HG03280 (cell line): ENCODE data around the gene BRAF.
"Not testable (repeated sequence)": the region's sequence is repeated elsewhere in the genome, so short reads cannot be mapped to it uniquely, and the experiment has no call there.

ENCODE experiments used
- ATAC-seq: cut with Tn5 transposase; IDR thresholded peaks from one replicate; pipeline ENCODE4 v1.9.1; 2021; ENCODE audit warnings: mild to moderate bottlenecking, moderate library complexity; ENCODE audit not compliant: unreplicated experiment

Gene BRAF

GRCh38 chr7:140881507-140882228 is 43.1 kb downstream of the BRAF start:
- ATAC-seq, result peak; percentile 47

- ATAC-seq, result no peak
Observed at GRCh38 chr7:140877249-140877524, 47.5 kb downstream of the BRAF start.

GRCh38 chr7:140876519-140877248 is 48.0 kb downstream of the BRAF start:
- peak; percentile 76 for ATAC-seq

- ATAC-seq, result no peak
Observed at GRCh38 chr7:140873434-140873833, 51.3 kb downstream of the BRAF start.

DNA sequence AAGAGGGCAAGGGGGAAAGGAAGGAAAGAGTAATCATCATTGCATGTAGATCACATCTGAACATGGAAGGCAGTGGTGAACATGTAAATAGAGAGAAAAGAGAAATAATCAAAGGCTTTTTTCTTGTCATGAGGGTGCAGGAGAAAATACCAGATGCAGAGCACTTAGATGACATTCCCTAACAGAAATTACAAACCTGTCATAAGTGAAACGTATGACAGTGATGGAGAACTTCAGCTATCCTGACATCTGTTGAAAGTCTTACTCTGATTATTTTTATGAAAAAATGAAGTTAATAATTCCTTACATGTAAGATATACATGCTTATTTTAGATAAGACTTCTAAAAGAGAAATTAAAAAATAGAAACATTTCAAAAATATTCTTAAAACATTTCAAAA is 54.7 kb downstream of the BRAF start:
- no peak for ATAC-seq

DNA sequence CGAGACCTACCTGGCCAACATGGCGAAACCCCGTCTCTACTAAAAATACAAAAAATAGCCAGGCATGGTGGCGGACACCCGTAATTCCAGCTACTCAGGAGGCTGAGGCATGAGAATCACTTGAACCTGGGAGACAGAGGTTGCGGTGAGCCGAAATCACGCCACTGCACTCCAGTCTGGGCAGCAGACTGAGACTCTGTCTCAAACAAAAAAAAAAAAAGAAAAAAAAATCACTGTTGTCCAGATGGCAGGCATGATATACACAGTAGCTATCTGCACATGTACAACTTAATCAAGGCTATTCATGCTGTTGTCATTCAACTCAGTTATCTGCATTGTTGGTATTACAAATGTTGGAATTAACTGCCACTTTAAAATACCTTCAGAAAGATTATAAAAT is 55.3 kb downstream of the BRAF start:
- ATAC-seq, result no peak

DNA sequence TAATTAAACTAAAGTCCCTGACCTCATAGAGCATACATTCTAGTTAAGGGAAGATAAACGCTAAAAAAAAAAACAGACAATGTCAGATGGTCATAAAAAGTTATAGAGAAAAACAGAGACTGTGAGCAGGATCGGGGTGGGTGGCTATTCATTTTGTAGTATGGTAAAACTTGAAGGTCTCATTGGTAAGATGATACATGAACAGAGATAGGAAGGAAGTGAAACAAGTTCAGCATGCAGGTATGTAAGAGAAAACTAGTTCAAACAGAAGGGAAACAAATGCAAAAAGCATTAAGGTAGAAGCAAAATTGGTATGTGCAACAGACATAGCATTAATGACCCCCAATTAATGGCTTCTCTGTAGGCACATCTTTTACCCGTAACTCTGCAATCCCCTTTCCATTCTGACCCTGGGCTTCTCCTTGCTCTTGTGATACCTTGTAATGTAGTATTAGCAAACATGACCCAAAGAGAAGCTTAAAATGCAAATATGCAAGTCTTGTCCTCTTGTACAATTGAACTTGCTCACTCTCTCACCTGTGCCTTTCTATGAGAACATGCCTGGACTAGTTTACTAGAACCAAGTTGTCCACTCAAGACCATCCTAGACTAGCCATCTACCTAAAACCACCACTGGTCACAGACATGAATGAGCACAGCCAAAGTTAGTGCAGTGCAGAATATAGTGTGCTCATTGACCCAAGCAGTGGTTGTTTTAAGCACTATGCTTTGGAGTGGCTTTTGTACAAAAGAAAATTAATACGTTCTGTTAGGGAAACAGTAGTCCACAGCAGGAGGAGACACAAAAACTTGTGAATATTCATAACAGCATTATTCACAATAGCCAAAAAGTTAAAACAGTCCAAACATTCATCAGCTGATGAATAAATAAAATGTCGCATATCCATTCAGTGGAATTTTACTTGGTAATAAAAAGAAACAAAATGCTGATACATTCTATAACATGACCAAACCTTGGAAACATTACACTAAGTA is 57.0 kb downstream of the BRAF start:
- ATAC-seq, result no peak

- ATAC-seq, result no peak
Observed at GRCh38 chr7:140866926-140867325, 57.8 kb downstream of the BRAF start.

- no peak for ATAC-seq
Observed at GRCh38 chr7:140864732-140865131, 60.0 kb downstream of the BRAF start.

DNA sequence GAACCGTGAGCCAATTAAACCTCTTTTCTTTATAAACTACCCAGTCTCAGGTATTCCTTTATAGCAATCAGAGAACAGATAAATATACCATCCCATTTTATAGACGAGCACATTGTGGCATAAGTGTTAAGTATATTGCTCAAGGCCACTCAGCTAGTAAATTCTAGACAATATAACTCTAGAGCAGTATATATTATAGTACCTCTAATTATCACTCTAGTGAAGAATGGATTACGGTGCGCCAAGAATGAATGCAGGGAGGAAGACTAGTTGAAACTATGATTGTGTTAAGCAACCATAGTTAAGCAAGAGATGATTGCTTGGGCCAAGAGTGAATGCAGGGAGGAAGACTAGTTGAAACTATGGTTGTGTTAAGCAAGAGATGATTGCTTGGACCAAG is 60.9 kb downstream of the BRAF start:
- ATAC-seq, result no peak

GRCh38 chr7:140863184-140863583 is 61.5 kb downstream of the BRAF start:
- ATAC-seq, result no peak

- no peak for ATAC-seq
Observed at GRCh38 chr7:140857048-140857447, 67.7 kb downstream of the BRAF start.

DNA sequence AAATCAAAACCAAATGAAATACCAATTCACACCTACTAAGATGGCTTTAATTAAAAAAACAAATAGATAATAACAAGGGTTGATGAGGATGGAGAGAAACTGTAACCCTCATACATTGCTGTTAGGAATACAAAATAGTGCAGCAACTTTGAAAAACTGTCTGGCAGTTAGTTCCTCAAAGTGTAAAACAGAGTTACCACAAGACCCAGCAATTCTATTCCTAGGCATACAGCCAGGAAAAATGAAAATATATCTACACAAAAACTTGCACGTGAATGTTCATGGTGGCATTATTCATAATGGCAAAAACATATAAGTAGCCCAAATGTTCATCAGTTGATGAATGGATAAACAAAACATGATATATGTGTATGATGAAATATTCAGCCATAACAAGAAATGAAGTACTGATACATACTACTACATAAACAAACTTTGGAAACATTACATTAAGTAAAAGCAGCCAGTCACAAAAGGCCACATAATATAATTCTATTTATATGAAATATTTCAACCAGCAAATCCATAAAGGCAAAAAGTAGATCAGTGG is 83.5 kb downstream of the BRAF start:
- no peak for ATAC-seq

GRCh38 chr7:140831724-140832123 is 93.0 kb downstream of the BRAF start:
- no peak for ATAC-seq

DNA sequence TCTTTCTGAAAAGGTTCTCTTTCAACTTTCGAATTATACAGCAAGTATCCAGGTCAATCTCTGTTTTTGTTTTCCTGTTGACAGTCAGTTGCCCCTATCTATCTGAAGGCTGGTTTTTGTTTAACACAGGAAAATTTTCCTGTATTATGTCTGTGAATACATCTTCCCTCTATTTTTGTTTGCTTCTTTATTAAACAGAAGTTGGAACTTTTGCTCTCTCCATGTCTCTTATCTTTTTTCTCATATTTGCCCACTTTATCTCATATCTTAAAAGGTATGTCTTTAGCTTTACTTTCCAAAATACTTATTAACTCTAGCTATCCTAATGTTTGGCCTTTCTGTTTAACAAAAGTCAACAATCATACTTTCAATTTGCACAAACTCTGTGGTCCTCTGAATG is 95.0 kb downstream of the BRAF start:
- ATAC-seq, result no peak

GRCh38 chr7:140828741-140829140 is 96.0 kb downstream of the BRAF start:
- ATAC-seq, result no peak

DNA sequence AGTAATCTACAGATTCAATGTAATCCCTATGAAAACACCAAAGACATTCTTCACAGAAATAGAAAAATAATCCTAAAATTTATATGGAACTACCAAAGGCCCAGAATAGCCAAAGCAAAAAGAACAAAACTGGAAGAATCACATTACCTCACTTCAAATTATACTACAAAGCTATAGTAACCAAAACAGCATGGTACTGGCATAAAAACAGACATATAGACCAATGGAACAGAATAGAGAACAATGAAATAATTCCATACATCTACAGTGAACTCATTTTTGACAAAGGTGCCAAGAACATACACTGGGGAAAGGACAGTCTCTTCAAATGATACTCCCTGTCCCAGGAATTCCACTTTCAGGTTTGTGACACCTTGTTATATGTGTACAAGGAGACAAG is 107.3 kb downstream of the BRAF start:
- not testable (repeated sequence) for ATAC-seq

DNA sequence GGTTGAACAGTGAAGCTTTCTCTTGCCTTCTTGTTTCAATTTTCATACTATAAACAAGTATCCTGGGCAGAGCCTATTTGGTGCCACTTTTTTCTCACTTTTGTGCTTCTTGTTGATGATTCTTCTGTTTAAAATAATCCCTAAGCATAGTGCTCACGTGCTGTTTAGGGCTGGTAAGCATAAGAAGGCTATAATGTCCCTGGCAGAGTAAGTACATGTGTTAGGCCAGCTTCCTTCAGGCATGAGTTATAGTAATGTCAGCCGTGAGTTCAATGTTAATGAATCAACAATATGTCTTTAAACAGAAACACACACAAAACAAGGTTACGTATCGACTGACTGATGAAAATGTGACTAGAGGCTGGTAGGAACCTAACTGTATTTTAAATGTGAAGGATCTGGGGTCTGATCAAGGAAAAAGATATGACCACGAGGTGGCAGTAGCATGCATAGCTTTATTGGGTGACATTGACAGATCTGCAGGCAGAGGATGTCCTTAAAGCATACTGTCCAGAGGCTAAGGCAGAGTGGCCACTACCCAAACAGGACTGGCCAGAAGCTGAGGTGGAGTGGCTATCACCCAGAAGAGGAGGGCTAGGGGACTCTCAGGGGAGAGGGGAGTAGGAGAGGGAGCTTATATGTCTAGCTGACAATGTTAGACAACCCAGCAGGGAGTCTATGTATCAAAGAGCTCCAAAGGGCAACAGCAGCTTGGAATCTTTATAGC is 113.7 kb downstream of the BRAF start:
- ATAC-seq, result peak; percentile 83

DNA sequence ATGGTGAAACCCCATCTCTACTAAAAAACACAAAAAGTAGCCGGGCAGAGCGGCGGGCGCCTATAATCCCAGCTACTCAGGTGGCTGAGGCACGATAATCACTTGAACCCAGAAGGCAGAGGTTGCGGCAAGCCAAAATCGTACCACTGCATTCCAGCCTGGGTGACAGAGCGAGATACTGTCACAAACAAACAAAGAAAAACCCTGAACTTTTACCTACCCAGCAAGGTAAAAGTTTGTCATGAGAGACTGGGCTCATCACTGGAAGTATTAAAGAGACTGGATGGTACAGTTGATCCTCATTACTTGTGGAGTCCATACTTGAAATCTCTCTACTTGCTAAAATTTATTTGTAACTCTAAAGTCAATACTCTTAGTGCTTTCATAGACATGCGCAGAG is 114.3 kb downstream of the BRAF start:
- no peak for ATAC-seq

- ATAC-seq, result no peak
Observed at GRCh38 chr7:140778975-140779374, 145.8 kb downstream of the BRAF start.

DNA sequence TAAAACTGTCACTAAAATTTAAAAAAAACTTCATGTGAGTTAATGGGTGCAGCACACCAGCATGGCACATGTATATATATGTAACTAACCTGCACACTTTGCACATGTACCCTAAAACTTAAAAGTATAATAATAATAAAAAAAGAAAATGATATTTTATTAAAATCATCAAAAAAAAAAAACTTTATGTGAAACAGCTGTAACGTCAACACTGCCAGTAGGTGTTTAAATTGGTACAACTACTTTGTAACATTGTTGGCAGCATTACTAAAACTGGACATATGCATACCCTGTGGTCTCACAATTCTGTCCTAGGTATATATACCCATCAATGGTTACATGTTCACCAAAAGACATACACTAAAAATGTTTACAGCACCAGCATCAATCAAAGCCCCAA is 146.2 kb downstream of the BRAF start:
- ATAC-seq, result no peak
